Transverse colon (tissue), 4 donors: ENCODE results near the gene FRY.

Experiments used
- CTCF ChIP-seq, 5 experiments: fragments of 200-600 bp in 3 of 5; fragments of 450-650 bp in 2 of 5; sonication (generic) in 3 of 5; IDR thresholded peaks; 1 replicate in 2 of 5; 2 replicates in 3 of 5; pipeline ENCODE4 v1.5.1; 2016 to 2017; ENCODE audit warnings: antibody characterized with exemption in 5 of 5, inconsistent platforms in 3 of 5, mild to moderate bottlenecking in 2 of 5, moderate library complexity in 1 of 5
- POLR2A ChIP-seq: fragments of 450-650 bp; IDR thresholded peaks from one replicate; pipeline ENCODE4 v1.6.1; 2016; ENCODE audit warnings: antibody characterized with exemption, mild to moderate bottlenecking, moderate library complexity
- POLR2AphosphoS5 ChIP-seq, 3 donors: sonication (generic); formaldehyde crosslinking; IDR thresholded peaks; one replicate each; pipeline ENCODE4 v1.6.1; 2016; ENCODE audit warnings: antibody characterized with exemption in 3 of 3

GRCh38 chr13:32031815-32032370 lies 319 bp downstream of the FRY start:
- TF ChIP-seq CTCF (IDR thresholded peaks at IDR 0.05) (no peak), POLR2AphosphoS5 (IDR thresholded peaks at IDR 0.05) (no peak), POLR2A (no peak)
